HG02981 (cell line): ENCODE results near the gene NUMBL.
"Not testable (repeated sequence)": the region's sequence is repeated elsewhere in the genome, so short reads cannot be mapped to it uniquely, and the experiment has no call there.

Experiments used
- ATAC-seq: cut with Tn5 transposase; IDR thresholded peaks from one replicate; pipeline ENCODE4 v1.9.1; 2021; ENCODE audit warnings: mild to moderate bottlenecking, moderate library complexity; ENCODE audit not compliant: unreplicated experiment

NUMBL gene

DNA sequence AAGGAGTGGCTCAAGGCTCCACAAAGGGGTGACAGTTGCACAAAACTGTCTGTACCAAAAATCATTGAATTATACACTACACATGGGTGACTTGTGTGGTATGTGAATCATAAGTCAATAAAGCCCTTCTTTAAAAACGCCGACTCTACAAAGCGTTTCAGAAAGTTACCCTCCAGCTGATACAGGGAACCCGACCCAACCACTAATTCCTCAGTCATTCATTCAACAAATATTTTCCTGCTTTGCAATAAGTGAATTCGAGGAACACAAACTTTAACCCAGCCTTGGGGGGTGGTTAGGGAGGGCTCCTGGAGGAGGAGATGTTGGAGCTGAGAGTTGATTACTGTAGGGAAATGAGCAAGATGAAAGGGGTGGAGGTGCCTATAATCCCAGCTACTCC, 57.2 kb downstream of the NUMBL start:
- ATAC-seq: no peak

- no peak for ATAC-seq
These were observed 58.0 kb downstream of the NUMBL start for GRCh38 chr19:40632311-40633036.

DNA sequence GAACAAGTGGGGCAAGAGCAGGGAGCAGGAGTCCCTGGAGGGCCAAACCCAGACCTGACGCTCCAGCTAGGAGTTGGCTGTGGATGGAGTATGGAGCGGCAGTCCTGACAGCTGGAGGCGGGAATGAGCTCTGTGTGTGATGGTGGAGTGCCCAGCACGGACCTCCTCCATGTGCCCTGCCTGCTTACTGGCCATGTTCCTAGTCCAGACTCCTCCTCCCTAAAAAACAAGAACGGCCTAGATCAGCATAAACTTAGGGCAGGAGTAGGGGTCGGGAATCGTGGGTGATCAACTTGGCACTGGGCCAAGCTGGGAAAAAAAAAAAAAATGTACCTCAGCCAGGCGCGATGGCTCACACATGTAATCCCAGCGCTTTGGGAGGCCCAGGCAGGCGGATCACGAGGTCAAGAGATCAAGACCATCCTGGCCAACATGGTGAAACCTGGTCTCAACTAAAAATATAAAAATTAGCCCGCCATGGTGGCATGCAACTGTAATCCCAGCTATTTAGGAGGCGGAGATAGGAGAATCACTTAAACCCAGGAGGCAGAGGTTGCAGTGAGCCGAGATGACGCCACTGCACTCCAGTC, 59.8 kb downstream of the NUMBL start:
- no peak for ATAC-seq

GRCh38 chr19:40629346-40629745, 61.1 kb downstream of the NUMBL start:
- ATAC-seq: no peak

- no peak for ATAC-seq
These were observed 62.8 kb downstream of the NUMBL start for GRCh38 chr19:40627486-40628279.

DNA sequence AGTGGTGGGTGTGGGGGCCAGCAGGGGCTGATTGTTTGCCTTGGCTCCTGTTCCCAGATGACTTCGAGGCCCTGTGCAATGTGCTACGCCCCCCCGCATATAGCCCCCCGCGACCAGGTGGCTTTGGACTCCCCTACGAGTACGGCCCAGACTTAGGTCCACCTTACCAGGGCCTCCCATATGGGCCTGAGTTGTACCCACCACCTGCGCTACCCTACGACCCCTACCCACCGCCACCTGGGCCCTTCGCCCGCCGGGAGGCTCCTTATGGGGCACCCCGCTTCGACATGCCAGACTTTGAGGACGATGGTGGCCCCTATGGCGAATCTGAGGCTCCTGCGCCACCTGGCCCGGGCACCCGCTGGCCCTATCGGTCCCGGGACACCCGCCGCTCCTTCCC, 63.5 kb downstream of the NUMBL start:
- no peak for ATAC-seq

- ATAC-seq: no peak
These were observed 64.9 kb downstream of the NUMBL start for GRCh38 chr19:40625406-40626120.

- not testable (repeated sequence) for ATAC-seq
These were observed 65.9 kb downstream of the NUMBL start for GRCh38 chr19:40624369-40625153.

GRCh38 chr19:40623403-40624251, 66.8 kb downstream of the NUMBL start:
- ATAC-seq: no peak

- ATAC-seq: no peak
These were observed 67.7 kb downstream of the NUMBL start for GRCh38 chr19:40622773-40623075.

DNA sequence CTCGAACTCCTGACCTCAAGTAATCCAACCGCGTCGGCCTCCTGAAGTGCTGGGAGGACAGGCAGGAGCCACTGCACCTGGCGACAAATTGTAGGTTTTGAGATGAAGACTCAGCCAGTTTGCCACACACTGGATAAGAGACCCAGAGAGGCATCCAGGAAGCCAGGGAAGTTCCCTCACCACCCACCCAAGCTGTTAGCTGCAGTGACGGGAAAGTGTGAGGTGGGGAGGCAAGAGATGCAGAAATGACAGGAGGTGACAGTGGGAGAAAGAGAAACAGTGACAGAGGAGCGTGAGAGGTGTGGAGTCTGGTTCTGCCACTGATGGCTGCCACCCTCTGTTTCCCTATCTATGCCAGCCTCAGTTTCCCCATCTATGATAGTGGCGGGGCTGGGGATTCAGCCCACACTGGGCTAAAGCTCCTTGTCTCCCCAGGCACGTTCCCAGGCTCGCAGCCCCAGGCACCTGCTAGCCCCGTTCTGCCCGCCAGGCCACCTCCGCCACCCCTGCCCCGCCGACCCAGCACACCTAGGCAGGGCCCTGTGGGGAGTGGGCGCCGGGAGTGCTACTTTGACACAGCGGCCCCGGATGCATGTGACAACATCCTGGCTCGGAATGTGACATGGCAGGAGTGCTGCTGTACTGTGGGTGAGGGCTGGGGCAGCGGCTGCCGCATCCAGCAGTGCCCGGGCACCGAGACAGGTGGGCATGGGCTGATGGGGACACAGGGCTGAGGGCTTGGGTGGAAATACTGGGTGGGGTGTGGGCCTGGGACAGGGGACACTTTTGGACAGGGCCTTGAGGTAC, 68.3 kb downstream of the NUMBL start:
- no peak for ATAC-seq

GRCh38 chr19:40621283-40621682, 69.2 kb downstream of the NUMBL start:
- ATAC-seq: no peak

DNA sequence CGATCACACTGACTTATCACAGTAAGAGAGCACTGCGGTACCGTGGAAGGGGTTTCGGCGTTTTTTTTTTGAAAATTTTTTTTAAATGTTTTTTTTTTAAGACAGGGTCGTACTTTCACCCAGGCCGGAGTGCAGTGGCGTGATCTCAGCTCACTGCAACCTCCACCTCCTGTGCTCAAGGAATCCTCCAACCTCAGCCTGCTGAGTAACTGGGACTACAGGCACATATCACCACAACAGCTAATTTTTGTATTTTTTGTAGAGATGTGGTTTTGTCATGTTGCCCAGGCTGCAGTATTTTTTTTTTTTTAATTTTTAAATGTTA, 70.3 kb downstream of the NUMBL start:
- ATAC-seq: no peak

DNA sequence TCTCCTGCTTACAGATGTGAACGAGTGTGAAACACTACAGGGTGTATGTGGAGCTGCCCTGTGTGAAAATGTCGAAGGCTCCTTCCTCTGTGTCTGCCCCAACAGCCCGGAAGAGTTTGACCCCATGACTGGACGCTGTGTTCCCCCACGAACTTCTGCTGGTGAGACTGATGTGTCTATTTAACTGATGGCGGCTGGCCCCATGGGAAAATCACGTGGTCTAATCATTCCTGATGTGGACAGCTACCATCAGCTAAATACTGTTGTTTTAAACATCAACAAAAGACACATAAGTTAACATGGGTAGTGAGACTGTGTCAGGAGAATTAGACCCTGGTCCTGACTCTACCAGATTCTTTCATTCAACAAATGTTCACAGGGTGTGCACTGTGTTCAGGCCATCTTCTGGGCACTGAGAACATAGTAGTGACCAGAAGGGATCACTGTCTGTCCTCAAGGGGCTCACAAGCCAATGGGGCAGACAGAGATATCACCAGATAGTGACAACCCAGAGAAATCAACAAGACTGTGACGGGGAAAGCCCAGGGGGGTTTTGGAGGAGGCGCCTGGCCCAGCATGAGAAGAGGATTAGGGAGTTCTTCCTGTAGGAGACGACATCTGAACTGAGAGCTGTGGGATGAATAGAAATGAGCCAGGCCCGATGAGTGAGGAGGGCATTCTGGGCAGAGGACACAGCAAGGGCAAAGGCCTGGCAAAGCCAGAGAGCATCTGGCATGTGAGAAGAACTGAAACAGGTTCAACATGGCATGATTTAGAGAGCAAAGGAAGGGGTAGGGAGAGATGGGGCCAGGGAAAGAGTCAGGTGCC, 70.9 kb downstream of the NUMBL start:
- ATAC-seq: no peak

DNA sequence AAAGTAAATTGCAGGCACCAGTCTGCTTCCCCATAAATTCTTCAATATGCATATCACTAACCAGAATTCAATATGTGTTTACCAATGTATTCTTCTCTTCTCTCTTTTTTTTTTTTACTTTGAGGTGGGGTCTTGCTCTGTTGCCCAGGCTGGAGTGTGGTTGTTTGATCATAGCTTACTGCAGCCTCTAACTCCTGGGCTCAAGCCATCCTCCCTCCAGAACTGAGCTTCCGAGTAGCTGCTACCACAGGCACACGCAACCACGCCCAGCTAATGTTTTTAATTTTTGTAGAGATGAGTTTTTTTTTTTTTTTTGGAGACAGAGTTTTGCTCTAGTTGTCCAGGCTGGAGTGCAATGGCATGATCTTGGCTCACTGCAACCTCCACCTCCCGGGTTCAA, 72.5 kb downstream of the NUMBL start:
- ATAC-seq: no peak

GRCh38 chr19:40616941-40617340, 73.5 kb downstream of the NUMBL start:
- ATAC-seq: no peak

- no peak for ATAC-seq
These were observed 74.3 kb downstream of the NUMBL start for GRCh38 chr19:40616178-40616577.
